Endothelial cell of umbilical vein (primary cell): ENCODE measurements around the gene ATP1A3. TPM values are rescaled to one million over a fixed set of nuclear protein-coding genes. Genes with fewer than 3 reads are reported as not detected.
"Not testable (repeated sequence)": the region's sequence is repeated elsewhere in the genome, so short reads cannot be mapped to it uniquely, and the experiment has no call there.

Experiments used
- BruUV-seq: library from RNA; stranded (reverse); fragments of 400-500 nt; replicated peaks from 2 replicates; lab custom pipeline; 2021; lab: Mats Ljungman, UMichigan
- CTCF ChIA-PET: fragments of 300-600, 350-600 bp; sonication (Branson Sonifier 250); formaldehyde crosslinking; loops from one replicate; lab custom pipeline; 2021; ENCODE audit warnings: antibody characterized with exemption, inconsistent platforms; lab: Charles Lee
- POLR2A ChIA-PET: fragments of 300-600, 350-600 bp; sonication (Branson Sonifier 250); formaldehyde crosslinking; loops from one replicate; lab custom pipeline; 2021; ENCODE audit warnings: antibody characterized with exemption, inconsistent platforms; lab: Charles Lee
- DNase-seq: peaks from one replicate; pipeline ENCODE4 v3.0.0-alpha.2; 2011; ENCODE audit warnings: low read depth, low spot score
- FAIRE-seq: peaks from 2 replicates; lab custom pipeline; 2011; peaks lifted over from hg19 to GRCh38; lab: Jason Lieb, UNC
- H2AFZ ChIP-seq: 2 replicates; pipeline ENCODE4 v1.6.0; 2012; ENCODE audit warnings: low read depth, low read length, control low read depth, inconsistent platforms
- H3K27ac ChIP-seq: 2 replicates; pipeline ENCODE4 v1.5.1; 2011; ENCODE audit warnings: low read depth, mild to moderate bottlenecking, control low read depth, low read length, moderate library complexity; ENCODE audit not compliant: insufficient read depth
- H3K27me3 ChIP-seq, 2 experiments: 2 replicates each; pipeline versions ENCODE4 v1.6.0 to v1.6.1; 2011; ENCODE audit warnings: low read length in 2 of 2, mixed read lengths in 1 of 2; ENCODE audit not compliant: control insufficient read depth in 2 of 2, insufficient read depth in 2 of 2
- H3K36me3 ChIP-seq, 2 experiments: 2 replicates in 1 of 2; 3 replicates in 1 of 2; pipeline ENCODE4 v1.5.1; 2011; ENCODE audit warnings: low read length in 2 of 2, mild to moderate bottlenecking in 1 of 2, moderate library complexity in 1 of 2; ENCODE audit not compliant: control insufficient read depth in 2 of 2, insufficient read depth in 2 of 2; ENCODE audit errors: extremely low read depth in 1 of 2
- H3K4me1 ChIP-seq: 3 replicates; pipeline ENCODE4 v1.5.1; 2011; ENCODE audit warnings: mild to moderate bottlenecking, low read length; ENCODE audit not compliant: control insufficient read depth, insufficient read depth; ENCODE audit errors: extremely low read depth
- H3K4me2 ChIP-seq: 2 replicates; pipeline ENCODE4 v1.6.1; 2011; ENCODE audit warnings: low read length, control low read depth, mixed read lengths; ENCODE audit not compliant: insufficient read depth
- H3K4me3 ChIP-seq, 3 experiments: fragments of 200-600 bp in 1 of 3; sonication (generic), shearing (Covaris generic) in 1 of 3; replicated peaks in 1 of 3; 2 replicates each; pipeline ENCODE4 v1.5.1; 2011 to 2016; ENCODE audit warnings: control low read depth in 3 of 3, low read length in 3 of 3, mild to moderate bottlenecking in 2 of 3, inconsistent platforms in 1 of 3, low read depth in 1 of 3, moderate library complexity in 1 of 3; ENCODE audit not compliant: insufficient read depth in 1 of 3
- H3K79me2 ChIP-seq: 2 replicates; pipeline ENCODE4 v1.6.0; 2012; ENCODE audit warnings: low read length, inconsistent platforms; ENCODE audit not compliant: control insufficient read depth, insufficient read depth
- H3K9ac ChIP-seq: replicated peaks from 2 replicates; pipeline ENCODE3; 2011; ENCODE audit warnings: low read length, control low read depth; ENCODE audit not compliant: insufficient read depth; ENCODE audit errors: extremely low read depth
- H3K9me1 ChIP-seq: replicated peaks from 3 replicates; pipeline ENCODE4 v1.6.0; 2011; ENCODE audit warnings: mild to moderate bottlenecking, low read length; ENCODE audit not compliant: control insufficient read depth, insufficient read depth; ENCODE audit errors: extremely low read depth
- H3K9me3 ChIP-seq: replicated peaks from 2 replicates; pipeline ENCODE4 v1.5.1; 2012; ENCODE audit warnings: low read length, inconsistent platforms; ENCODE audit not compliant: control insufficient read depth, insufficient read depth
- H4K20me1 ChIP-seq: replicated peaks from 2 replicates; pipeline ENCODE3; 2011; ENCODE audit warnings: mild to moderate bottlenecking, low read length; ENCODE audit not compliant: control insufficient read depth, insufficient read depth; ENCODE audit errors: extremely low read depth
- EZH2 ChIP-seq: IDR thresholded peaks from 2 replicates; pipeline ENCODE4 v1.6.1; 2012; ENCODE audit warnings: borderline replicate concordance, low read depth, mild to moderate bottlenecking, moderate library complexity, low read length, inconsistent platforms; ENCODE audit not compliant: severe bottlenecking
- FOS ChIP-seq: IDR thresholded peaks from 2 replicates; pipeline ENCODE4 v1.6.1; 2011; ENCODE audit warnings: mild to moderate bottlenecking, low read length, moderate library complexity, borderline replicate concordance; ENCODE audit not compliant: insufficient read depth
- GATA2 ChIP-seq: IDR thresholded peaks from 2 replicates; pipeline ENCODE4 v1.7.0; 2011; ENCODE audit warnings: low read depth, mild to moderate bottlenecking, moderate library complexity, mixed read lengths, low read length; ENCODE audit not compliant: insufficient read length, insufficient read depth
- JUN ChIP-seq: IDR thresholded peaks from 2 replicates; pipeline ENCODE4 v1.6.1; 2011; ENCODE audit warnings: borderline replicate concordance, low read depth; ENCODE audit not compliant: insufficient read length, insufficient read depth
- MAX ChIP-seq: IDR thresholded peaks from 2 replicates; pipeline ENCODE4 v1.6.1; 2011; ENCODE audit not compliant: insufficient read depth, insufficient read length
- MYC ChIP-seq: IDR thresholded peaks from one replicate; pipeline ENCODE4 v1.6.1; 2011; ENCODE audit warnings: mild to moderate bottlenecking, low read depth, low read length
- POLR2A ChIP-seq: IDR thresholded peaks from 2 replicates; pipeline ENCODE4 v1.6.1; 2012; ENCODE audit warnings: low read depth, mild to moderate bottlenecking, control low read depth, low read length
- POLR2AphosphoS5 ChIP-seq: IDR thresholded peaks from 2 replicates; pipeline ENCODE4 v1.6.1; 2012; ENCODE audit warnings: low read depth, mild to moderate bottlenecking, control low read depth, low read length, moderate library complexity; ENCODE audit not compliant: insufficient read depth
- dilution Hi-C: fragments of 300-500 bp; cut with MboI; formaldehyde crosslinking; loops from one replicate; pipeline ENCODE4 v1.15.0; 2019; ENCODE audit warnings: low sequenced_read_pairs; ENCODE audit not compliant: extremely low pct_ligation_motif_present
- intact Hi-C: fragments of 100-400 bp; cut with micrococcal nuclease; formaldehyde crosslinking; loops from one replicate; pipeline ENCODE4 v1.10.0; 2022
- polyA plus RNA-seq, 4 experiments: library from polyadenylated mRNA; depleted of rRNA in 3 of 4; stranded (reverse) in 3 of 4; unstranded in 1 of 4; fragments of >200 nt; gene quantifications; 2 replicates each; pipeline versions ENCODE4 v1.2.1 to v1.2.3, GENCODE V29; 2011 to 2012; ENCODE audit warnings: missing spikeins in 1 of 4
- total RNA-seq: library from RNA; stranded (reverse); gene quantifications from 2 replicates; pipeline ENCODE4 v1.2.3, GENCODE V29; 2021
- TF ChIP-seq, protein P1 (sequence below), 2 donors: IDR thresholded peaks; 1 replicate in 1 of 2; 2 replicates in 1 of 2; pipeline ENCODE4 v1.5.1; 2011; ENCODE audit warnings: low read length in 2 of 2, mild to moderate bottlenecking in 2 of 2, moderate library complexity in 2 of 2, control low read depth in 1 of 2, inconsistent platforms in 1 of 2, low read depth in 1 of 2; ENCODE audit not compliant: insufficient read depth in 1 of 2; ENCODE audit errors: extremely low read depth in 1 of 2

ATP1A3 gene
- total and polyA plus RNA-seq, 2 donors (not counting 3 experiments of a cell fraction or from before 2014, with no cell fraction given) = 0.40 TPM; not detected in 1

- Histone ChIP-seq H3K79me2 (no peaks in the 10 kb centered on the region), H3K27ac (no peak overlapping the region), H3K9me3 (no peaks in the 10 kb centered on the region), H2AFZ (no peak overlapping the region), H3K9me1 (no peaks in the 10 kb centered on the region), H3K27me3 (peaks cover 12 to 24% of the 10 kb centered on the region in 2 experiments), H3K4me3 (no peak overlapping the region), H3K9ac (no peak overlapping the region), H3K4me2 (no peak overlapping the region), H4K20me1 (no peaks in the 10 kb centered on the region), H3K4me1 (no peaks in the 10 kb centered on the region), H3K36me3 (no peaks in the 10 kb centered on the region)
- dilution Hi-C loops = no loop called here
- BruUV-seq = no TSS peak
- no peak for FAIRE-seq
- intact Hi-C loops = no loop called here
- ChIA-PET POLR2A (no interaction called here), CTCF (no interaction called here)
- TF ChIP-seq GATA2 = no peak
- no peak for TF ChIP-seq MYC
- TF ChIP-seq, protein P1, sequence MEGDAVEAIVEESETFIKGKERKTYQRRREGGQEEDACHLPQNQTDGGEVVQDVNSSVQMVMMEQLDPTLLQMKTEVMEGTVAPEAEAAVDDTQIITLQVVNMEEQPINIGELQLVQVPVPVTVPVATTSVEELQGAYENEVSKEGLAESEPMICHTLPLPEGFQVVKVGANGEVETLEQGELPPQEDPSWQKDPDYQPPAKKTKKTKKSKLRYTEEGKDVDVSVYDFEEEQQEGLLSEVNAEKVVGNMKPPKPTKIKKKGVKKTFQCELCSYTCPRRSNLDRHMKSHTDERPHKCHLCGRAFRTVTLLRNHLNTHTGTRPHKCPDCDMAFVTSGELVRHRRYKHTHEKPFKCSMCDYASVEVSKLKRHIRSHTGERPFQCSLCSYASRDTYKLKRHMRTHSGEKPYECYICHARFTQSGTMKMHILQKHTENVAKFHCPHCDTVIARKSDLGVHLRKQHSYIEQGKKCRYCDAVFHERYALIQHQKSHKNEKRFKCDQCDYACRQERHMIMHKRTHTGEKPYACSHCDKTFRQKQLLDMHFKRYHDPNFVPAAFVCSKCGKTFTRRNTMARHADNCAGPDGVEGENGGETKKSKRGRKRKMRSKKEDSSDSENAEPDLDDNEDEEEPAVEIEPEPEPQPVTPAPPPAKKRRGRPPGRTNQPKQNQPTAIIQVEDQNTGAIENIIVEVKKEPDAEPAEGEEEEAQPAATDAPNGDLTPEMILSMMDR (IDR thresholded peaks at IDR 0.05; ENCODE audit: extremely low read depth in 1 of 2, insufficient read depth in 1 of 2, low read depth in 1 of 2, low read length in 2 of 2) = no peak
- TF ChIP-seq POLR2AphosphoS5 = no peak
- no peak for TF ChIP-seq MAX
- no peak for TF ChIP-seq JUN
- TF ChIP-seq FOS = no peak
- no peak for TF ChIP-seq POLR2A
- TF ChIP-seq EZH2 = no peak
- DNase-seq = no peak
Observed at GRCh38 chr19:41994521-41994971, 516 bp upstream of the ATP1A3 start.

DNA sequence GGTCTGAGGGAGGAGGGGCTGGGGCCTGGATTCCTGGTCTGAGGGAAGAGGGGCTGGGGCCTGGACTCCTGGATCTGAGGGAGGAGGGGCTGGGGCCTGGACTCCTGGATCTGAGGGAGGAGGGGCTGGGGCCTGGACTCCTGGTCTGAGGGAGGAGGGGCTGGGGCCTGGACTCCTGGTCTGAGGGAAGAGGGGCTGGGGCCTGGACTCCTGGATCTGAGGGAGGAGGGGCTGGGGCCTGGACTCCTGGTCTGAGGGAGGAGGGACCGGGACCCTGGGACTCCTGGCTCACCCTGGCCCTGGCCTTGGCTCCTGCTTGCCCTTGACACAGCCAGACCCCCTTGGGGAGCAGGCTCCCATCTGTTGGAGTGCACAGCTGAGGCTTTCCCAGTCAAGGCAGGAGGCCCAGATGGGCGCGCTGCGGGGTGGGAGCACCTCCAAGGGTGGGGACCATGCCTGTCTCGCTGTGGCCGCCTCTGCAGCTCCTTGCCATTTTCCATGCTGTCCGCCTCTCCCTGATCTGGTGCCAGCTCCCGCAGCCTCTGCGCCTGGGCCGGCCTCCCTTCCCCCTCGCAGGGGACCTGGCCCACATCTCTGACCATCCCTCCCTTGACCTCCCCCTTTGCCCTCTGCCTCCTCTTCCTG, 2.0 kb downstream of the ATP1A3 start:
- H3K79me2 ChIP-seq, H4K20me1 ChIP-seq, CTCF ChIA-PET, H2AFZ ChIP-seq, DNase-seq, H3K9me1 ChIP-seq, dilution Hi-C loops, H3K9me3 ChIP-seq, POLR2A ChIA-PET, intact Hi-C loops, H3K9ac ChIP-seq, H3K4me1 ChIP-seq, H3K27ac ChIP-seq, H3K4me3 ChIP-seq, FAIRE-seq, H3K36me3 ChIP-seq, BruUV-seq, H3K4me2 ChIP-seq: not testable (repeated sequence)
- peaks cover 1 to 11% of the 10 kb centered on the region in 2 experiments for H3K27me3 ChIP-seq
